WI38 (cell line): ENCODE results near the gene SPIN1.

Experiments
- H3K4me3 ChIP-seq: 2 replicates; pipeline ENCODE4 v1.5.1; 2011; ENCODE audit warnings: low read depth, mild to moderate bottlenecking, control low read depth, low read length
- TF ChIP-seq, protein P1 (sequence below): IDR thresholded peaks from 2 replicates; pipeline ENCODE4 v1.5.1; 2012; ENCODE audit warnings: low read depth, mild to moderate bottlenecking, control low read depth, low read length

The SPIN1 gene

DNA sequence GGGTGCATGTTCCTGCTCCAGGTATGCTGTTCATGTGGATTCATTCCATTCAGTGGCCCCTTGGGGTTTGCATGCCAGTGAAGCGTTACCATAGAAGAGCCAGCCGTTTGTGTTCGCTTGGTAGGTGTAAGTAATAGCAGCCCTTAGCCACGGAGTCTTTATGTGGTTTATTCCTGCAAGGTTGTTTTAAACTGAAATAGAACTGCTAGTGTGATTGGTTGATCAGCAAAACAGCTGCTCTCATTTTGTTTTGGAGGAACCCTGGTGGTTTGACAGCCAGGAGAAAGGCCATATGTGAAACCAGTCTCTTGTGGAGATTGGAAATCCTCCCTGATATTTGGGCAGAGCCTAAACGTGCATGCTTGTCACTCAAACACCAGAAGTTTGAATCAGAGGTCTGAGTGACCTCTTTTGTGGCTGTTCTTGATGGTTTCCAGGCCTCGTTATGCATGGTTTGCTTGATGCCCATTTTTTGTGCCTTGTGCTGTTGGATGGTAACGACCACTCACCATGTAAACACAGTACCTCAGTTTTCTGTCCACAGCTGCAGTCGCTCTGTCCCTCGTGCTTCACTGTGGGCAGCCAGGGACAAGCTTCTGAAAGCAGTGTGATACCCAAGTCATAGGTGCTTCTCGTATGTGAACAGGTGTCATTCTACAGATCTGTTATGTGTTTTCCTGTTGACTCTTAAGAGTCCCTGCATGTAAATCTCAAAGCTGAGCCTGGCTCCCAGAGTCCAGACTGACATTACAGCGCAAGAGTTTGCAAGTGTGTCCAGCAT is 88.4 kb downstream of the SPIN1 start:
- H3K4me3 ChIP-seq = no peak overlapping the region
- TF ChIP-seq, protein P1, sequence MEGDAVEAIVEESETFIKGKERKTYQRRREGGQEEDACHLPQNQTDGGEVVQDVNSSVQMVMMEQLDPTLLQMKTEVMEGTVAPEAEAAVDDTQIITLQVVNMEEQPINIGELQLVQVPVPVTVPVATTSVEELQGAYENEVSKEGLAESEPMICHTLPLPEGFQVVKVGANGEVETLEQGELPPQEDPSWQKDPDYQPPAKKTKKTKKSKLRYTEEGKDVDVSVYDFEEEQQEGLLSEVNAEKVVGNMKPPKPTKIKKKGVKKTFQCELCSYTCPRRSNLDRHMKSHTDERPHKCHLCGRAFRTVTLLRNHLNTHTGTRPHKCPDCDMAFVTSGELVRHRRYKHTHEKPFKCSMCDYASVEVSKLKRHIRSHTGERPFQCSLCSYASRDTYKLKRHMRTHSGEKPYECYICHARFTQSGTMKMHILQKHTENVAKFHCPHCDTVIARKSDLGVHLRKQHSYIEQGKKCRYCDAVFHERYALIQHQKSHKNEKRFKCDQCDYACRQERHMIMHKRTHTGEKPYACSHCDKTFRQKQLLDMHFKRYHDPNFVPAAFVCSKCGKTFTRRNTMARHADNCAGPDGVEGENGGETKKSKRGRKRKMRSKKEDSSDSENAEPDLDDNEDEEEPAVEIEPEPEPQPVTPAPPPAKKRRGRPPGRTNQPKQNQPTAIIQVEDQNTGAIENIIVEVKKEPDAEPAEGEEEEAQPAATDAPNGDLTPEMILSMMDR = no peak

DNA sequence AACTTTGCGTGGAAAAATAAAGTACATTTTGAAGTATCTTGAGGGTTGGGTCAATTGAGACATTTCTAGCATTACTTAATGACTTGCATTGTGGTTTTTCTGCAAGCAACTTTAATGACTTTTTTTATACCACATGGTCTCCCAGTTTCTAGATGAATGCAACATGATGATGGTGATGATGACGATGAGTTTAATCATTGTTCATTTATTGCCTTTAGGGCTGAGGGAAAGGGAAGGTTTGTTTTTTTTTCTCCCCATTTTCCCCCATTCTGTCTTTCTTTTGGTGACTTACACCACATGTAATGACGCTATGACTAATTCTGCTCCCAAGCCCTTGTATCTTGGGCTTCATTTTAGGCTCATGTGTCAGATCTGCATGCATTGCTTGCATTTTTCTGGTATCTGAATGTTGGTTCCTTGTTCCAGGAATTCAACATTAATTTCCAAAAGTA is 89.1 kb downstream of the SPIN1 start:
- H3K4me3 ChIP-seq = no peak overlapping the region
- TF ChIP-seq, protein P1 = no peak

DNA sequence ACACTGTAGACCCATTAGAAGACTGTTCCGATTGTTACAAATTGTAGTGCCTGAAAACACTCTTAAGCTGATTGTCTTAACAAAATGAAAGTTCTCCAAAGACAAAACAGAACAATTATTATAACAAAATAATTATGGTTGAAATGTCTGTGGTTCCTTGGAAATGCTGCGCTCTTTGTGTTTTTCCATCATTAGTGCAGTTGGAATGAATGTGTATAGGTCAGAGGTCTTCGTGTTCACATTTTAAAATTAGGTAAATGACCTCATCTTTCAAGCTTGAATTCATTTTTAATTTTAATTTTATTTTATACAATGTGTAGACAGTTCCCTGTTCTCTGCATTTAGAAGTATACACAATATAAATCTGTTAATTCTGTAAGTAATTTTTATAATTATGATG is 90.0 kb downstream of the SPIN1 start:
- TF ChIP-seq, protein P1 = no peak
- H3K4me3 ChIP-seq = no peak overlapping the region

DNA sequence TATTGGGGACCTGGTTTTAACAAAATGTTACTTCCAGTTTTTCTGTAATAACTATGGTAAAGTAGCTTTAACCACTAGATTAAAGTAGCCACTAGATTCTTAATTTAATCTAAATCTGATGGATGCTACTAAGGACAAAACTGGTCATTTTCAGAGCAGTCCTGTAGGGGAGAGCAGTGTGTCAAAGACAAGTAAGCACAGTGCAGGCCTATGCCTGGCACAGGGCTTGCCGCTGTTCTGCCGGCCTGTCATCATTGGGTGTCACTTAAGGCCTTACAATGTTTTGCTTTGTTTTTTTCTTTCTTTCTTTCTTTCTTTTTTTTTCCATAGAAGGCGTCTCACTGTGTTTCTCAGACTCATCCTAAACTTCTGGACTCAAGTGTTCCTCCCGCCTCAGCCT is 93.7 kb downstream of the SPIN1 start:
- TF ChIP-seq, protein P1 = no peak
- H3K4me3 ChIP-seq = no peak overlapping the region

DNA sequence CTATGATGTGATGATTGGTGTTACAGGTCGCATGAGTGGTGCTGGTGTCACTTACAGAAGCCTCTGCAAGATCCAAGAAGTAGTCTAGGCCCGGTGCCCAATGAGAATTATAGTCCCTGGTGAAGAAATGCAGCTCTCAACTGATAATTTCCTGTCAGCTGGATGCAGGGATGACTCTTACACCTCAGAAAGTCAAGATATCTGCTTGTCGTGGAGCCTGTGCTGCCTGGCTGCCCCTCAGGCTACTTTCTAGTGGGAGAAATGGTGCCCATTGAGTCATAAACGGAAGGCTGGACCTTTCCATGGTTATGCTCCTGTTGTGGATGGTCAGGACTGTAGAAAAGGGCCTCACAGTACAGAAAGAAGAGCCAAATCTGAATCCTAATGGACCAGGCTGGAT is 99.9 kb downstream of the SPIN1 start:
- no peak overlapping the region for H3K4me3 ChIP-seq
- TF ChIP-seq, protein P1 = no peak

DNA sequence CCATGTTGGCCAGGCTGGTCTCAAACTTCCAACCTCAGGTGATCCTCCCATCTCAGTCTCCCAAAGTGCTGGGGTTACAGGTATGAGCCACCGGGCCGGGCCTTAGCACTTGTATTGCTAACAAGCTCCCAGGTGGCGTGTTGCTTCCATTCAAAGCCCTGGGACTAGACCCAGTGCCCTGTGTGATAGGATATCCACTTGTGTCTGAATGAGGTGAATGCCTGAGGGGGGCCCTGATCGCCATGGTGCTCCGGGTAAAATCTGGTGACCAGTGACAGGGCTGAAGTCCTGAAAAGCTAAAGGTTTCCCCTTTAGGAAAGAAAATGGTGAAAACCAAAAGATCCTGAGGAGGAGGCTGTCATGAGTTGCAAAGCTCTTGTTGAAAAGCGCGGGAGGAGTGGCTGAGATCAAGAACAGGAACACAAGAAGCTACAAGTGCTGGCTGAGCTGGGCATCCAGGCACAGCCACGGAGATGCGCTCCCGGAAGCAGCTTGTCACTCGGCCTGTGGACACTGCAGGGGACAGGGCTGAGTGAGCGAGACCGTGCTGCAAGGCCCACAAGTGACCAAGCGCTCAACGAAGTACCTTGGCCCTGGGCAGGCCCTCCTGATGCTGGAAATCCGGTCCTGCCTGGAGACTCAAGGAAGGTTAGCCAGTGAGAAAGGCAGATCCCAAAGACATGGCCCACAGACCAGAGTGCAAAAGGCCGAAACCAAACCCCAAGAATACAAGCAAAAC is 106.9 kb downstream of the SPIN1 start:
- TF ChIP-seq, protein P1 = no peak
- H3K4me3 ChIP-seq = no peak overlapping the region

DNA sequence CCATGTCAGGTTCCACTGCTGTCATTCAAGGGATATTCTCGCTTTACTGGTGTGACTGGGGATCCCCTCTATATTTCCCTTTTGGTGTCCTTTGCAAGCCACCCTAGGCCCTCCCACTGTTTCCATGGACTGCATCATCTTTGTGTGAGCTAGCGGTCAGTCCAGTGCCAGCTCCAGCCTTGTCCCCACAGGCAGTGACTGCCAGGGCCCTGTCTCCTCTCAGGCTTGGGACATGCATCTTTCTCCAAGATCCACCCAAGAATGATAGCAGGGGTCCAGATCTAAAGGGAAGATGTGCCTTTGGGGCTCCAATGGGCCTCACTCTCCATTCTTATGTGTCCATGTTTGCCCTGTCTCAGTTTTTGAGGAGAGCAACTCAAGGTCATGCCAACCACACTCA is 109.0 kb downstream of the SPIN1 start:
- TF ChIP-seq, protein P1 = no peak
- no peak overlapping the region for H3K4me3 ChIP-seq
